GM23248 (cell line): ENCODE data around the gene MAU2.

Experiments
- EZH2 ChIP-seq: fragments of 200-600 bp; sonication (generic); IDR thresholded peaks from 2 replicates; pipeline ENCODE4 v1.6.1; 2018; ENCODE audit warnings: antibody characterized with exemption, mild to moderate bottlenecking; ENCODE audit not compliant: insufficient read depth, poor library complexity, severe bottlenecking
- EZH2phosphoT487 ChIP-seq: fragments of 200-600 bp; sonication (generic); IDR thresholded peaks from 2 replicates; pipeline ENCODE4 v1.6.1; 2018; ENCODE audit warnings: antibody characterized with exemption, moderate library complexity, mild to moderate bottlenecking, low read depth; ENCODE audit not compliant: insufficient read depth

DNA sequence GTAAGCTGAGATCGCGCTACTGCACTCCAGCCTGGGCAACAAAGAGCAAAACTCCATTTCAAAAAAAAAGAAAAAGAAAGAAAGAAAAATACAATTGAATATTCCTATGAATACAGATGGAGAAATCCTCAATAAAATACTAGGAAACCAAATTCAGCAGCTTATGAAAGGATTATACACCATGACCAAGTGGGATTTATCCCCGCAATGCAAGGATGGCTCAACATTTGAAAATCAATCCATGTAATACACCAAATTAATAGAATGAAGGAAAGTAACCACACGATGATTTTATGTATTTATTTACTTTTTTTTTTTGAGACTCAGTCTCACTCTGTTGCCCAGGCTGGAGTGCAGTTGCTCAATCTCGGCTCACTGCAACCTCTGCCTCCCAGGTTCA, 28.0 kb upstream of the MAU2 start:
- TF ChIP-seq EZH2 = no peak
- TF ChIP-seq EZH2phosphoT487 = no peak
